NCI-H526 treated with DMSO at 0.1 percent for 48 hours (cell line): Measurements from ENCODE around the gene CDH1.
A peak's percentile ranks its signal among the peaks of the same experiment; 100 is the strongest.
"Not testable (repeated sequence)": the region's sequence is repeated elsewhere in the genome, so short reads cannot be mapped to it uniquely, and the experiment has no call there.

Experiments used
- DNase-seq: peaks from one replicate; lab custom pipeline; 2025; lab: John Stamatoyannopoulos, UW

CDH1 gene

DNA sequence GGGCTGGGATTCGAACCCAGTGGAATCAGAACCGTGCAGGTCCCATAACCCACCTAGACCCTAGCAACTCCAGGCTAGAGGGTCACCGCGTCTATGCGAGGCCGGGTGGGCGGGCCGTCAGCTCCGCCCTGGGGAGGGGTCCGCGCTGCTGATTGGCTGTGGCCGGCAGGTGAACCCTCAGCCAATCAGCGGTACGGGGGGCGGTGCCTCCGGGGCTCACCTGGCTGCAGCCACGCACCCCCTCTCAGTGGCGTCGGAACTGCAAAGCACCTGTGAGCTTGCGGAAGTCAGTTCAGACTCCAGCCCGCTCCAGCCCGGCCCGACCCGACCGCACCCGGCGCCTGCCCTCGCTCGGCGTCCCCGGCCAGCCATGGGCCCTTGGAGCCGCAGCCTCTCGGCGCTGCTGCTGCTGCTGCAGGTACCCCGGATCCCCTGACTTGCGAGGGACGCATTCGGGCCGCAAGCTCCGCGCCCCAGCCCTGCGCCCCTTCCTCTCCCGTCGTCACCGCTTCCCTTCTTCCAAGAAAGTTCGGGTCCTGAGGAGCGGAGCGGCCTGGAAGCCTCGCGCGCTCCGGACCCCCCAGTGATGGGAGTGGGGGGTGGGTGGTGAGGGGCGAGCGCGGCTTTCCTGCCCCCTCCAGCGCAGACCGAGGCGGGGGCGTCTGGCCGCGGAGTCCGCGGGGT, at the start of gene CDH1:
TSS of gene CDH1 (plus strand) at position 247 of the 684 bp plus-strand sequence. CDS start at position 371, 124 bp downstream.
- peak; percentile 84 for DNase-seq

DNA sequence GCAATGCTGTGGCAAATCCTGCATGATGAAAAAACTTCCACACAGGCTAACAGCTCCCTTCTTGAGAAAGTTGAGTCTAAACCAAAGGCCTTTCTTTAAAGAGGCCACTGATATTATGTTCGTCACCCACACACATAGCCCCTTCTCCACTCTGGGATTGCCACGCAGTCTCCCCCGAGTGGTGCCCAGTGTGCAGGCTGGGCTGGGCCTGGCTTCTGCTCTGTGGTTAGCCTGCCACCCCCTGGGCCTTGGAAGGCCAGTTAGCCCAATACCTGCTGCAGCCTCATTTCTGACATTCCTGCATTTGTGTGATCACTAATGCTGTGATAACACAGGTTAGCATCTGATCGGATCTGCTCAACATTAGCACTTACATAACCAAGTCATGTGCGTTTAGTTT, 47.2 kb upstream of the CDH1 start:
- DNase-seq: no peak

DNA sequence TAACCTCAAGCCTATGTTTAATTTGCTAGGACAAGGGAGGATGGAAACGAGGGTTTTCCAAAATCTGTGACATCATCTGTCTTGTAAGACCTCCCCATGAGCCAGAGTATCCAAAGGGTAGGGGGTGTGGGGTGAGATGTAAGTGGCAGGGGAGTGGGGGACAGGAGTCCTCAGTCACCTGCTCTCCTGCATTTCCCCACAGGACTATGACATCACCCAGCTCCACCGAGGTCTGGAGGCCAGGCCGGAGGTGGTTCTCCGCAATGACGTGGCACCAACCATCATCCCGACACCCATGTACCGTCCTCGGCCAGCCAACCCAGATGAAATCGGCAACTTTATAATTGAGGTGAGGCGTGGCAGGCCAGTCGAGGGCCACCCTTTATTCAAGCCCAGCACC, 41.5 kb upstream of the CDH1 start:
- DNase-seq: no peak

DNA sequence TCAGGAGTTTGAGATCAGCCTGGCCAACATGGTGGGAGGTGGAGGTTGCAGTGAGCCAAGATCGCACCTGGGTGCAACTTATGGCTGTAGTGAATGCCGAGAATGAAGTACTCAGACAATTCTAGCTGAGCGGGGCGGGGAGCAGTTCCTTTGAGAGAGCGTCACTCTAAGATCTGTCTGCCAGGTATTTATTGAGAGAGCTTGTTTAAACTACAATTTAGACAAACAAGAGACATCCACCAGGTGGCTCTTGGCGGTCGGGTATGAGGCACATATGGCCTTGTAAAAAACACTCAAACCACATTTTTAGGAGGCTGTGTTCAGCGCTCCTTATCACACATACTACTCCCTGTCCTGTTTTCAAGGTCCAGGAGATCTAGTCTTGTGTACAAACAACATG, 40.6 kb upstream of the CDH1 start:
- DNase-seq: no peak

- DNase-seq: no peak
These were observed 39.0 kb upstream of the CDH1 start for GRCh38 chr16:68698091-68698490.

DNA sequence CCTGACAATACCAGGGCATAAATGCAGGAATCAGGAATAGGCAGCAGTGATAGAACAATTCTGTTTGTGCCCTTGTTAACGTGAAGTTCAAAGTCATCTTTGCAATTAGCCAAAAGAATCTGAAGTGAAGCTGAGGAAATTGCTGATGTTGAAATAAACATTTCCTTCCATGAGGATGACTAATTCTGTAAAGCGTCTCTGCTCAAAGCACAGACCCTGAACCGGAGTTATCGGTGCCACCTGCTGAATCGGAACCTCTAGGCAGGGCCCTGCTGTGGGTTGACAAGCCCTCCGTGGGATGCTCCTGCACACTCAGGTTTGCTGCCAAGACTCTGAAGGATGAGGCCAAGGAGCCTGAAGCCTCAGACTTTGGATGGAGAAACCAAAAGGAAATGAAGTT, 37.0 kb upstream of the CDH1 start:
- no peak for DNase-seq

- no peak for DNase-seq
These were observed 36.3 kb upstream of the CDH1 start for GRCh38 chr16:68700831-68701230.

GRCh38 chr16:68704232-68704867, 32.7 kb upstream of the CDH1 start:
- peak; percentile 67 for DNase-seq

- DNase-seq: no peak
These were observed 29.5 kb upstream of the CDH1 start for GRCh38 chr16:68707340-68708152.

GRCh38 chr16:68710211-68710610, 26.9 kb upstream of the CDH1 start:
- DNase-seq: no peak

DNA sequence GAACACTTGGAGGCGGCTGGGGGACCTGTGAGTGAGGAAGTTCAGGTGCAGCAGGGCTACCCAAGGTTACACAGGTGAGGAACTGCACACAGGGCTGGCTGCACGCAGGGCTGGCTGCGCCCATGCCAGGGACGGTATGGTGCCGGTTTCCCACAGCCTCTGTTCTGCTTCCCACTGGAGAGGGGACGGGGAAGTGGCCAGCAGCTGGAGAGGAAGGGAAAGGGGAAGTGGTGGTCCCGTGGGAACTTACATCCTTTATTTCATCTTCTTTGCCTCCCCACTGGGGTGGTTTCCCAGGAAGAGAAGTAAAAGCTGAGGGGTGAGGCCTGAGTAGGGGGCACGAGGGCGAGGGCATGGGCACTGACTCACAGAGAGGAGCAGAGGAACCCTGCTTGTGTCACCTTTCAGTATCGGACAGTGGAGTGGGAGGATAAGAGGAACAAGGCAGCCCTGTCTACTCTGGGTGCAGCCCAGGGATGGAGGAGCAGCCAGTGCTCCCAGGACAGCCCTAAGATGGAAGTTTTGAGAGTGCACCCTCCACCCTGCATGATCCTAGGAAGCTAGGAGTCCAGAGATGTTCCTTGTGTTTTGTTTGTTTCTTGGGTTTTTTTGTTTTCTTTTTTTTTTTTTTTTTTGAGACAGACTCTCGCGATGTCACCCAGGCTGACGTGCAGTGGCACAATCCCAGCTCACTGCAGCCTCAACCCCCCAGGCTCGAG, 25.5 kb upstream of the CDH1 start:
- DNase-seq: no peak

DNA sequence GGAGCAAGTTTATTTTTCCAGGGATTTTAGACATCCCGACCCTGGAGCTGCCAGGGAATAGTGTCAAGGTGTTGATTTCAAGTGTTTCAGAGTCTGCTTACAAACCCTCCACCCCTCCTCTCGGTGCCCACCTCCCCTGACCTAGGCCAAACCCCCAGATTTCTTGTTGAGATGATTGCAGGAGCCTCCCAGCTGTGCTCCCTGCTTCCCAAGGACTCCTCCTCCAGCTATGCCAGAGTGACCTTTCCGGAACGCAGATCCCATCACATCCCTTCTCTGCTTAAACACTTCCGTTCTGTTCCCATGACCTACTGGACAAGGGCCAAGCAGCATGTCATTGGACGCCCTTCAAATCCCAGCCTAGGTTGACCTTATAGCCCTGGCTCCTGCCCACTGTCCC, 23.7 kb upstream of the CDH1 start:
- no peak for DNase-seq

- DNase-seq: no peak
These were observed 21.6 kb upstream of the CDH1 start for GRCh38 chr16:68715471-68715870.

DNA sequence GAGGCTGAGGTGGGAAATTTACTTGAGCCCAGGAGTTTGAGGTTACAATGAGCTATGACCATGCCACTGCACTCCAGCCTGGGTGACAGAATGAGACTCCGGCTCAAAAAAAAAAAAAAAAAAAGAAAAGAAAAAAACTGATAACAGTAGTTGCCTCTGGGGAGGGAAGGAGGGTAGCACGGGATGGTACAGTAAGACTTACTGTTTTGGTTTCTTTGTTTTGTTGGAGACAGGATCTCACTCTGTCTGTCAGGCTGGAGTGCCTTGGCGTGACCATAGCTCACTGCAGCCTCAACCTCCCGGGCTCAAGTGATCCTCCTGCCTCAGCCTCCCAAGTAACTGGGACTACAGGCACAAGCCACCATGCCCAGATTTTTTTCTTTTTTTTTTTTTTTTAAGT, 20.6 kb upstream of the CDH1 start:
- not testable (repeated sequence) for DNase-seq

DNA sequence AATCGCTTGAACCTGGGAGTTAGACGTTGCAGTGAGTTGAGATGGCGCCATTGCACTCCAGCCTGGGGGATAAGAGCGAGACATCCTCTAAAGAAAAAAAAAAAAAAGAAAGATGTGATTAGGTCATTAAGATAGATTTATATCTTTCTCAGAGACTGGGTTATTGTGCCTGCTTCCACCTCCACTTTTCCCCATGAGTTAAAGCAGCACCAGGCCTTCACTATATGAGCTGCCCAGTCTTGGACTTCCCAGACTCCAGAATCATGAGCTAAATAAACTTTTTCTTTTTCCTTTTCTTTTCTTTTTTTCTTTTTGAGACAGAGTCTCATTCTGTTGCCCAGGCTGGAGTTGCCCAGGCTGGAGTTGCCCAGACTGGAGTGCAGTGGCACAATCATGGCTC, 19.4 kb upstream of the CDH1 start:
- DNase-seq: no peak

DNA sequence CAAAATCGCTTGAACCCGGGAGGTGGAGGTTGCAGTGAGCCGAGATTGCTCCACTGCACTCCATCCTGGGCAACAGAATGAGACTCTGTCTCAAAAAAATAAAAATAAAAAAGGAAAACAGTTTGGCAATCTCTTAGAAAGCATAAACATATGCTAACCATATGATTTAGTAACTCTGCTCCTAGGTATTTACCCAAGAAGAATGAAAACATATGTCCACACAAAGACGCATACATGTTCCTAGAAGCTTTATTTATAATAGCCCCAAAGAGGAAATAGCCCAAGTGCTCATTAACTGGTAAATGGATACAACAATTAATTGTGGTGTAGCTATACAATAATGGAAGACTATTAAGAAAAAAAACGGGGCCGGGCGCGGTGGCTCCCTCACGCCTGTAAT, 18.5 kb upstream of the CDH1 start:
- DNase-seq: no peak

DNA sequence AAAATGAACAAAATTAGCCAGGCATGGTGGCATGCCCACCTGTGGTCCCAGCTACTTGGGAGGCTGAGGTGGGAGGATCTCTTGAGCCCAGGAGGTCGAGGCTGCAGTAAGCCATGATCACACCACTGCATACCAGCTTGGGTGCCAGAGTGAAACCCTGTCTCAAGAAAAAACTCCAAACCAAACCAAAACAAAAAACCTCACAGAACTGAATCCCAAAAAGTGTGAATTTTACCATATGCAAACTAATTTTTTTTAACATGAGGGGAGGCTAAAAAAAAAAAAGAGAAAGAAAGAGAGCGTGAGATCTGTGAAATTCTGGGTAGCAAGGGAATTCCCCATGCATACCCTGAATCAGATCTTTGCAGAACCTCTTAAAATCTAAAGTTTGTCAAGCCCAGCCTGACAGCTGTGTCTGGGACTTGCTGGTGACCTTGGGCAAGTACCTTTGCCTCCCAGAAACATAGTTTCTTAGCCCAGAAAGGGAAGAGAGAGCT, 17.1 kb upstream of the CDH1 start:
- no peak for DNase-seq

- no peak for DNase-seq
These were observed 14.7 kb upstream of the CDH1 start for GRCh38 chr16:68722119-68723024.

- no peak for DNase-seq
These were observed 12.3 kb upstream of the CDH1 start for GRCh38 chr16:68724797-68725196.

DNA sequence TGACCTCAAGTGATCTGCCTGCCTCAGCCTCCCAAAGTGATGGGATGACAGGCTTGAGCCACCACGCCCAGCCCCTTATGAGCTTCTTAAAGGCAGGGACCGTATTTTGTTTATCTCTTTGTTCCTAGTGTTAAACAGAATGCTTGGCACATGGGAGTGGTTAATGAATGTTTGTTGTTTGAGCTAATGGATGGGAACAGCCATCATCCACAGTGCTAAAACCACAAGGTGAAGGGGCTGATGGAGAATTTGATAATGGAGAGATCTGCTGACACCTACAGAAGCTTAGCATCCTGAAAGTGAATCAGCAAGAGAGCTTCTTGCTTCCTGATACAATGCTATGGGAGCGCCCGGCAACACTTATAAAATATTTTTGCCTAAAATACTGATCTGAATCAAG, 8.6 kb upstream of the CDH1 start:
- DNase-seq: no peak

- no peak for DNase-seq
These were observed 5.5 kb upstream of the CDH1 start for GRCh38 chr16:68731637-68732036.
